Activated CD4-positive, alpha-beta memory T cell treated with anti-CD3 and anti-CD28 coated beads for 36 hours (primary cell): ENCODE measurements around the gene PABPC1L2A. TPM values are rescaled to one million over a fixed set of nuclear protein-coding genes. Genes with fewer than 3 reads are reported as not detected.

ENCODE experiments used
- total RNA-seq, 2 experiments: library from RNA; stranded (reverse); gene quantifications; one replicate each; pipeline ENCODE4 v1.2.3, GENCODE V29; 2021

PABPC1L2A gene
- total RNA-seq, 2 experiments from 2014 or later = not detected

Other genes starting within 250 kb of the PABPC1L2A start
- gene FAM236C, start 166.9 kb downstream of the PABPC1L2A start, total RNA-seq = not detected
- not detected for gene FAM236A, start 141.3 kb downstream of the PABPC1L2A start, total RNA-seq
- gene DMRTC1, start 135.7 kb downstream of the PABPC1L2A start, total RNA-seq = not detected
- gene PABPC1L2B, start 76.6 kb downstream of the PABPC1L2A start, total RNA-seq = not detected
- 1 to 10 TPM; 2.9 to 3.1 TPM for gene NAP1L2, start 135.3 kb upstream of the PABPC1L2A start, total RNA-seq